HG02973 (cell line): Measurements from ENCODE around the gene SLC25A39.
"Not testable (repeated sequence)": the region's sequence is repeated elsewhere in the genome, so short reads cannot be mapped to it uniquely, and the experiment has no call there.

Source experiments
- ATAC-seq: cut with Tn5 transposase; IDR thresholded peaks from one replicate; pipeline ENCODE4 v1.9.1; 2021; ENCODE audit warnings: moderate library complexity; ENCODE audit not compliant: unreplicated experiment

The SLC25A39 gene

GRCh38 chr17:44335968-44336367, 11.3 kb upstream of the SLC25A39 start:
- ATAC-seq = no peak

- no peak for ATAC-seq
Observed at GRCh38 chr17:44335564-44335963, 10.9 kb upstream of the SLC25A39 start.

- no peak for ATAC-seq
Observed at GRCh38 chr17:44334727-44335126, 10.1 kb upstream of the SLC25A39 start.

- ATAC-seq = no peak
Observed at GRCh38 chr17:44334315-44334714, 9.7 kb upstream of the SLC25A39 start.

- ATAC-seq = no peak
Observed at GRCh38 chr17:44333371-44333770, 8.7 kb upstream of the SLC25A39 start.

GRCh38 chr17:44331249-44331760, 6.7 kb upstream of the SLC25A39 start:
- ATAC-seq = no peak

- not testable (repeated sequence) for ATAC-seq
Observed at GRCh38 chr17:44330263-44330662, 5.6 kb upstream of the SLC25A39 start.

GRCh38 chr17:44329516-44329915, 4.9 kb upstream of the SLC25A39 start:
- ATAC-seq = not testable (repeated sequence)

GRCh38 chr17:44327715-44328449, 3.3 kb upstream of the SLC25A39 start:
- no peak for ATAC-seq

GRCh38 chr17:44326861-44327444, 2.3 kb upstream of the SLC25A39 start:
- ATAC-seq = peak; percentile 52

- no peak for ATAC-seq
Observed at GRCh38 chr17:44324092-44324570, 492 bp downstream of the SLC25A39 start.

GRCh38 chr17:44323359-44324091, 1.1 kb downstream of the SLC25A39 start:
- ATAC-seq = no peak

- ATAC-seq = no peak
Observed at GRCh38 chr17:44322236-44322895, 2.3 kb downstream of the SLC25A39 start.

- no peak for ATAC-seq
Observed at GRCh38 chr17:44321246-44322120, 3.1 kb downstream of the SLC25A39 start.

GRCh38 chr17:44320066-44320465, 4.6 kb downstream of the SLC25A39 start:
- ATAC-seq = no peak

GRCh38 chr17:44318077-44318892, 6.3 kb downstream of the SLC25A39 start:
- no peak for ATAC-seq

GRCh38 chr17:44317545-44317944, 7.1 kb downstream of the SLC25A39 start:
- no peak for ATAC-seq

GRCh38 chr17:44315760-44316731, 8.6 kb downstream of the SLC25A39 start:
- ATAC-seq = no peak
